ENCODE measurements around the gene GDNF.

DNA sequence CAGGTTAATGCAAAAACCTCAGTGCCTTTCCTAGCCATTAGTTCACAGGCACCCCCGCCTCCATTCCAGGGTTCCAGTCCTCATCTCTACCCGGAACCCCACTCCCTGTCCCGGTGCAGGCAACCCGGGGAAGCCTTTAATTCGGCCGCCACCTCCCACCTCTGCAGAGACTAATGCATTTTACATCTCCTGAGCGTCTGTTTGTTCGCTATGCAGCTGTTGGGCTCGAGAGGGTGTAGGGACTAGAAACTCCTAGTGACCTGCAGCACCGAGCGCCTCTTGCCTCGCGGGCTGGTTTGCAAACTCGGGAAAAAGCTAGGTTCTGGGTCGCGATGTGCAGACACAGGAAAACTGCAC is 3.6 kb downstream of the GDNF start:
- TF ChIP-seq, protein P1, sequence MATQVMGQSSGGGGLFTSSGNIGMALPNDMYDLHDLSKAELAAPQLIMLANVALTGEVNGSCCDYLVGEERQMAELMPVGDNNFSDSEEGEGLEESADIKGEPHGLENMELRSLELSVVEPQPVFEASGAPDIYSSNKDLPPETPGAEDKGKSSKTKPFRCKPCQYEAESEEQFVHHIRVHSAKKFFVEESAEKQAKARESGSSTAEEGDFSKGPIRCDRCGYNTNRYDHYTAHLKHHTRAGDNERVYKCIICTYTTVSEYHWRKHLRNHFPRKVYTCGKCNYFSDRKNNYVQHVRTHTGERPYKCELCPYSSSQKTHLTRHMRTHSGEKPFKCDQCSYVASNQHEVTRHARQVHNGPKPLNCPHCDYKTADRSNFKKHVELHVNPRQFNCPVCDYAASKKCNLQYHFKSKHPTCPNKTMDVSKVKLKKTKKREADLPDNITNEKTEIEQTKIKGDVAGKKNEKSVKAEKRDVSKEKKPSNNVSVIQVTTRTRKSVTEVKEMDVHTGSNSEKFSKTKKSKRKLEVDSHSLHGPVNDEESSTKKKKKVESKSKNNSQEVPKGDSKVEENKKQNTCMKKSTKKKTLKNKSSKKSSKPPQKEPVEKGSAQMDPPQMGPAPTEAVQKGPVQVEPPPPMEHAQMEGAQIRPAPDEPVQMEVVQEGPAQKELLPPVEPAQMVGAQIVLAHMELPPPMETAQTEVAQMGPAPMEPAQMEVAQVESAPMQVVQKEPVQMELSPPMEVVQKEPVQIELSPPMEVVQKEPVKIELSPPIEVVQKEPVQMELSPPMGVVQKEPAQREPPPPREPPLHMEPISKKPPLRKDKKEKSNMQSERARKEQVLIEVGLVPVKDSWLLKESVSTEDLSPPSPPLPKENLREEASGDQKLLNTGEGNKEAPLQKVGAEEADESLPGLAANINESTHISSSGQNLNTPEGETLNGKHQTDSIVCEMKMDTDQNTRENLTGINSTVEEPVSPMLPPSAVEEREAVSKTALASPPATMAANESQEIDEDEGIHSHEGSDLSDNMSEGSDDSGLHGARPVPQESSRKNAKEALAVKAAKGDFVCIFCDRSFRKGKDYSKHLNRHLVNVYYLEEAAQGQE (IDR thresholded peaks at IDR 0.05; ENCODE audit: insufficient read depth in 1 of 2, low read depth in 2 of 2, low read length in 2 of 2) = no peak
- TF ChIP-seq TAF1 (IDR thresholded peaks at IDR 0.05; ENCODE audit: borderline replicate concordance, insufficient read depth, low read length) = no peak
- no peak for TF ChIP-seq SIN3A (IDR thresholded peaks at IDR 0.05; ENCODE audit: borderline replicate concordance, insufficient read depth, low read length)
